HG03520 (cell line): ENCODE measurements around the gene LHX8.

Experiments used
- ATAC-seq: cut with Tn5 transposase; IDR thresholded peaks from one replicate; pipeline ENCODE4 v1.9.1; 2021; ENCODE audit warnings: mild to moderate bottlenecking, moderate library complexity; ENCODE audit not compliant: unreplicated experiment

Gene LHX8

DNA sequence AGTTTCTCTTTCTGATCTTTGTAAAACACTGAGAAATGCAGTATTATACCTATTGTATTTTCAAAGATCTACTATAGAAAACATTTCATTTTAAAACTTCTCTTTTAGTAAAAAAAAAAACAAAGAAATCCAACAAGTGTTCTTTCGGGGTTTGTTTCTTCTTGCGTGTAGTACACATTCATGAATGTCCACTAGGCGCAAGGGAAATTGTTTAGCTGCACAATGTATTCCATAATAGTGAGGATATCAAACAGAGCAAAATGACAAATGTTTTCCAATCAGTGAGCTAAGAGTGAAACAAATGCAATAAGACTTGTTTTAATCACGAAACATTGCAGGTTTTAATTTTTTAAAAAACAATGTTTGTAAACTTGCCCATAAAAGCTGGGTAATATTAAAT, 68.6 kb downstream of the LHX8 start:
- ATAC-seq, result no peak

- ATAC-seq, result peak; percentile 91
Observed at GRCh38 chr1:75203415-75204277, 69.5 kb downstream of the LHX8 start.

DNA sequence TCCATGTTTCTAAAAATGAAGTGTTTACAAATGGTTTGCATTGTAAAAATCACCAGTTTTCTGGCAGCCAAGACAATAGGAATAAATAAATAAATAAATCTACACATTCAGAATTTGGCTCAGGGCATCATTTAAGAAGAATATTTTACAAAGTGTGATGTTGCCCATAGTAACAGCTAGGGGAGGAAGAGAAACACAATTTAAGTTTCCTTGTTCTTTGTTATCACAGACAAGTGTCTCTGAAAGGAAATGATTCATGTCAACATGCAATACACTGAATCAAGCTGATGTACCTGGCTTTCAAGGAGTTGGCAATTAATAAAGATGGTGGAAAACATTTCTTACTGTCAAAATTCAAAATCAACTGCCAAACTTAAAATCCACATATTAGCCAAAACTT, 74.7 kb downstream of the LHX8 start:
- ATAC-seq, result no peak
